Muscle of back (tissue), 10 donors: Measurements from ENCODE around the gene ESX1. TPM values are rescaled to one million over a fixed set of nuclear protein-coding genes. Genes with fewer than 3 reads are reported as not detected.

Source experiments
- polyA plus RNA-seq, 10 donors: library from polyadenylated mRNA; unstranded; fragments of 120-200 nt; gene quantifications; one replicate each; pipeline ENCODE4 v1.2.1, GENCODE V29; 2013; ENCODE audit not compliant: insufficient read length in 10 of 10

The ESX1 gene
- polyA plus RNA-seq, 10 donors: 0.08 to 0.14 TPM; not detected in 8

Other genes starting within 250 kb of the ESX1 start
- gene H2BW1, start 241.2 kb downstream of the ESX1 start, polyA plus RNA-seq: not detected
- under 1 TPM; 0.21 to 0.71 (median 0.41) TPM for gene H2BW2, start 215.0 kb downstream of the ESX1 start, polyA plus RNA-seq
- 1 to 10 TPM; 3.1 to 8.8 (median 5.2) TPM for gene TMSB15C, start 178.7 kb downstream of the ESX1 start, polyA plus RNA-seq
- gene ZCCHC18, start 142.4 kb downstream of the ESX1 start, polyA plus RNA-seq: 1 to 10 TPM; 1.7 to 4.0 (median 2.5) TPM
- 1 to 10 TPM; 5.0 to 8.3 (median 6.7) TPM for gene SLC25A53, start 97.9 kb downstream of the ESX1 start, polyA plus RNA-seq
- gene FAM199X, start 88.5 kb downstream of the ESX1 start, polyA plus RNA-seq: 10 to 100 TPM; 12.2 to 19.1 (median 15.3) TPM